HEK293T (cell line): Measurements from ENCODE around the gene AMBP.

Experiments used
- CTBP1 ChIP-seq: fragments of 450-650 bp; IDR thresholded peaks from 2 replicates; pipeline ENCODE4 v1.6.1; 2016; ENCODE audit warnings: borderline replicate concordance
- FOXA1 ChIP-seq: fragments of 450-650 bp; IDR thresholded peaks from 2 replicates; pipeline ENCODE4 v1.6.1; 2016; ENCODE audit warnings: mild to moderate bottlenecking
- FOXM1 ChIP-seq: fragments of 450-650 bp; IDR thresholded peaks from 2 replicates; pipeline ENCODE4 v1.6.1; 2017; ENCODE audit warnings: mild to moderate bottlenecking, borderline replicate concordance
- HDGF ChIP-seq: fragments of 450-650 bp; IDR thresholded peaks from 2 replicates; pipeline ENCODE4 v1.6.1; 2017; ENCODE audit warnings: antibody characterized with exemption, borderline replicate concordance
- L3MBTL2 ChIP-seq: fragments of 450-650 bp; conservative IDR thresholded peaks from 2 replicates; pipeline ENCODE4 v1.6.1; 2016; ENCODE audit warnings: mild to moderate bottlenecking
- LEF1 ChIP-seq: fragments of 450-650 bp; IDR thresholded peaks from 2 replicates; pipeline ENCODE4 v1.6.1; 2017; ENCODE audit warnings: mild to moderate bottlenecking, borderline replicate concordance
- SP1 ChIP-seq: fragments of 450-650 bp; IDR thresholded peaks from 2 replicates; pipeline ENCODE4 v1.6.1; 2017
- SUZ12 ChIP-seq: fragments of 450-650 bp; IDR thresholded peaks from 2 replicates; pipeline ENCODE4 v1.6.1; 2016; ENCODE audit warnings: mild to moderate bottlenecking
- TARDBP ChIP-seq: fragments of 450-650 bp; IDR thresholded peaks from 2 replicates; pipeline ENCODE4 v1.6.1; 2016
- TF ChIP-seq, protein P1 (sequence below): fragments of 450-650 bp; IDR thresholded peaks from 2 replicates; pipeline ENCODE4 v1.6.1; 2016

DNA sequence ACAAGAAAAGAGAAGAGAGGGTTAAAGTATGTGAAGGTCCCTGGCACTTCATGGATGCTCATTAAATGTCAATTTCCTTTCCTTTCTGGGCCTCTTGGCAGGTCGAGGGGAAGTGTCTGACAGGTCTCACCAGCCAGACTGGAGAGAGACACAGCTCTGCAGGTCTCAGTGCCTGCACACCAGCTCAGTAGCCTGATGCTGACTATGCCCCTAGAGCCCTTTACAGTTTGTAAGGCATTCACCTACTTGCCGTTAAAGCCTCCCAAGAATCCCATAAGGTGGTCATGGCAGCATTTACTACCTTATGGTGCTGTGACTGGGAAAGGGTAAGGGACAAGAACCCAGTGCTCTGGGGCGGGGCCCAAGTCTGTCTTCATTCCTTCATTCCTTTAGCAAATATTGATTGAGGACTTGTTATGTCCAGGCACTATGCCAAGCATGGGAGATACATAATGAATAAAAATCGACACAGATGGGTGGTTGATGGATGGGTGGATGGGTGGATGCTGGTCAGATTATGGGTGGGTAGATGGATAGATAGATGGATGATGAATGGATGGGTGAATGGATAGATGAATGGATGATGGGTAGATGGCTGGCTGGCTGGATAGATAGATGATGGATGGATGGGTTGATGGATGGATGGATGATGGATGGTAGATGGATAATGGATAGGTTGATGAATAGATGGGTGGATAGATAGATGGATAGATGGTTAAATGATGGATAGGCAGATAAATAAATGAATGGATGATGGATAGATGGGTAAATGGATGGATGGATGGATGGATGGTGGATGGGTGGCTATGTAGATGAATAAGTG, 42.3 kb upstream of the AMBP start:
- TF ChIP-seq TARDBP (no peak), HDGF (no peak), LEF1 (no peak), CTBP1 (no peak), FOXM1 (no peak), FOXA1 (no peak), SUZ12 (no peak), SP1 (no peak), L3MBTL2 (no peak)
- TF ChIP-seq, protein P1, sequence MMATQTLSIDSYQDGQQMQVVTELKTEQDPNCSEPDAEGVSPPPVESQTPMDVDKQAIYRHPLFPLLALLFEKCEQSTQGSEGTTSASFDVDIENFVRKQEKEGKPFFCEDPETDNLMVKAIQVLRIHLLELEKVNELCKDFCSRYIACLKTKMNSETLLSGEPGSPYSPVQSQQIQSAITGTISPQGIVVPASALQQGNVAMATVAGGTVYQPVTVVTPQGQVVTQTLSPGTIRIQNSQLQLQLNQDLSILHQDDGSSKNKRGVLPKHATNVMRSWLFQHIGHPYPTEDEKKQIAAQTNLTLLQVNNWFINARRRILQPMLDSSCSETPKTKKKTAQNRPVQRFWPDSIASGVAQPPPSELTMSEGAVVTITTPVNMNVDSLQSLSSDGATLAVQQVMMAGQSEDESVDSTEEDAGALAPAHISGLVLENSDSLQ: no peak
